DND-41 (cell line): Measurements from ENCODE around the gene ST6GALNAC1.

ENCODE experiments used
- ATAC-seq: fragments of 200-7000 bp; cut with Tn5 transposase; 3 replicates; pipeline ENCODE4 v1.9.1; 2021; ENCODE audit warnings: low read depth; ENCODE audit not compliant: insufficient read depth
- DNase-seq: peaks from one replicate; pipeline ENCODE4 v3.0.0-alpha.2; 2020
- H2AFZ ChIP-seq: 2 replicates; pipeline ENCODE4 v1.6.0; 2012; ENCODE audit warnings: low read depth, low read length
- H3K27ac ChIP-seq: 2 replicates; pipeline ENCODE4 v1.5.1; 2012; ENCODE audit warnings: low read length, inconsistent platforms
- H3K27me3 ChIP-seq: fragments of 200-600 bp; sonication (generic); 2 replicates; pipeline ENCODE4 v1.6.0; 2012; ENCODE audit warnings: low read length, mild to moderate bottlenecking, inconsistent platforms; ENCODE audit not compliant: insufficient read depth, poor library complexity
- H3K36me3 ChIP-seq: 2 replicates; pipeline ENCODE4 v1.5.1; 2012; ENCODE audit warnings: low read length, inconsistent platforms; ENCODE audit not compliant: insufficient read depth
- H3K4me1 ChIP-seq: 2 replicates; pipeline ENCODE4 v1.5.1; 2012; ENCODE audit warnings: mild to moderate bottlenecking, low read length; ENCODE audit not compliant: insufficient read depth
- H3K4me2 ChIP-seq: 2 replicates; pipeline ENCODE4 v1.6.0; 2012; ENCODE audit warnings: mild to moderate bottlenecking, moderate library complexity, low read length, inconsistent platforms; ENCODE audit not compliant: insufficient read depth
- H3K4me3 ChIP-seq, 2 experiments: fragments of 200-600 bp in 1 of 2; shearing (Covaris generic) in 1 of 2; 2 replicates each; pipeline ENCODE4 v1.5.1; 2012 to 2016; ENCODE audit warnings: inconsistent platforms in 2 of 2, low read length in 2 of 2, mild to moderate bottlenecking in 2 of 2, low read depth in 1 of 2, moderate library complexity in 1 of 2
- H3K79me2 ChIP-seq: 2 replicates; pipeline ENCODE4 v1.6.0; 2012; ENCODE audit warnings: low read length, inconsistent platforms; ENCODE audit not compliant: insufficient read depth
- H3K9ac ChIP-seq: 2 replicates; pipeline ENCODE4 v1.6.0; 2012; ENCODE audit warnings: low read depth, mild to moderate bottlenecking, inconsistent platforms, low read length, moderate library complexity
- H3K9me3 ChIP-seq: 2 replicates; pipeline ENCODE4 v1.5.1; 2012; ENCODE audit warnings: low read length, moderate library complexity, mild to moderate bottlenecking, inconsistent platforms; ENCODE audit not compliant: insufficient read depth, severe bottlenecking
- H4K20me1 ChIP-seq: 2 replicates; pipeline ENCODE4 v1.6.0; 2012; ENCODE audit warnings: low read length; ENCODE audit not compliant: insufficient read depth
- CTCF ChIP-seq: IDR thresholded peaks from 2 replicates; pipeline ENCODE4 v1.5.1; 2012; ENCODE audit warnings: borderline replicate concordance, low read length, moderate library complexity, mild to moderate bottlenecking; ENCODE audit not compliant: poor library complexity, severe bottlenecking; ENCODE audit errors: extremely low read depth
- EZH2 ChIP-seq: IDR thresholded peaks from 3 replicates; pipeline ENCODE4 v1.6.1; 2012; ENCODE audit warnings: borderline replicate concordance, low read depth, mild to moderate bottlenecking, moderate library complexity, low read length, inconsistent platforms; ENCODE audit not compliant: severe bottlenecking

ST6GALNAC1 gene

GRCh38 chr17:76678330-76678729, 34.8 kb upstream of the ST6GALNAC1 start:
- H3K9ac ChIP-seq: peak overlapping the region; percentile 37
- H3K9me3 ChIP-seq: no peaks in the 10 kb centered on the region
- H3K4me2 ChIP-seq: peak overlapping the region; percentile 55
- no peaks in the 10 kb centered on the region for H3K27me3 ChIP-seq
- ATAC-seq (peak; percentile 95), DNase-seq (peak; percentile 94)
- TF ChIP-seq EZH2: no peak
- no peak for TF ChIP-seq CTCF
- H4K20me1 ChIP-seq: no peaks in the 10 kb centered on the region
- no peak overlapping the region; the same call in 1 of the 2 replicates for H2AFZ ChIP-seq
- H3K4me3 ChIP-seq: peak overlapping the region in 1 of 2 experiments; percentile 32; a peak in 2 of 4 replicates
- H3K27ac ChIP-seq: peak overlapping the region; percentile 82
- H3K79me2 ChIP-seq: no peaks in the 10 kb centered on the region
- no peaks in the 10 kb centered on the region for H3K36me3 ChIP-seq
- H3K4me1 ChIP-seq: peaks cover 37% of the 10 kb centered on the region

GRCh38 chr17:76677406-76677805, 33.8 kb upstream of the ST6GALNAC1 start:
- no peak overlapping the region for H2AFZ ChIP-seq
- no peak for ATAC-seq
- no peak overlapping the region for H3K4me3 ChIP-seq
- TF ChIP-seq EZH2 (no peak), CTCF (no peak)
- peak overlapping the region; percentile 82 for H3K27ac ChIP-seq
- H3K9ac ChIP-seq: peak overlapping the region; percentile 36; the same call in 1 of the 2 replicates
- H3K9me3 ChIP-seq: no peaks in the 10 kb centered on the region
- H3K79me2 ChIP-seq: peaks cover 5% of the 10 kb centered on the region
- DNase-seq: no peak
- peaks cover 46% of the 10 kb centered on the region for H3K4me1 ChIP-seq
- H3K27me3 ChIP-seq: no peaks in the 10 kb centered on the region
- no peaks in the 10 kb centered on the region for H4K20me1 ChIP-seq
- H3K36me3 ChIP-seq: no peaks in the 10 kb centered on the region
- peak overlapping the region; percentile 55; the same call in 1 of the 2 replicates for H3K4me2 ChIP-seq

GRCh38 chr17:76676629-76677028, 33.1 kb upstream of the ST6GALNAC1 start:
- Histone ChIP-seq H3K9me3 (no peaks in the 10 kb centered on the region), H3K4me1 (peaks cover 50% of the 10 kb centered on the region), H3K4me3 (no peak overlapping the region), H3K27ac (peak overlapping the region; percentile 17; the same call in 1 of the 2 replicates), H3K36me3 (no peaks in the 10 kb centered on the region), H2AFZ (no peak overlapping the region), H3K9ac (no peak overlapping the region), H3K79me2 (peaks cover 8% of the 10 kb centered on the region), H3K27me3 (no peaks in the 10 kb centered on the region), H4K20me1 (no peaks in the 10 kb centered on the region), H3K4me2 (no peak overlapping the region)
- DNase-seq: no peak
- no peak for ATAC-seq
- TF ChIP-seq CTCF (no peak), EZH2 (no peak)

GRCh38 chr17:76675648-76676047, 32.1 kb upstream of the ST6GALNAC1 start:
- no peak for DNase-seq
- H3K4me2 ChIP-seq: no peak overlapping the region
- H3K4me3 ChIP-seq: no peak overlapping the region
- H3K27ac ChIP-seq: no peak overlapping the region
- H3K36me3 ChIP-seq: no peaks in the 10 kb centered on the region
- no peak overlapping the region for H3K9ac ChIP-seq
- H2AFZ ChIP-seq: no peak overlapping the region
- no peaks in the 10 kb centered on the region for H3K9me3 ChIP-seq
- H4K20me1 ChIP-seq: no peaks in the 10 kb centered on the region
- H3K27me3 ChIP-seq: no peaks in the 10 kb centered on the region
- H3K79me2 ChIP-seq: peaks cover 8% of the 10 kb centered on the region
- peaks cover 58% of the 10 kb centered on the region for H3K4me1 ChIP-seq
- no peak for ATAC-seq
- no peak for TF ChIP-seq CTCF
- no peak for TF ChIP-seq EZH2
